ENCODE results near the gene CHD9NB.

Gene CHD9NB

GRCh38 chr16:53007095-53007494 is 45.6 kb downstream of the CHD9NB start:
- Histone ChIP-seq H2BK120ac (ENCODE audit: low read depth, low read length) (no peak overlapping the region), H3K9ac (ENCODE audit: low read length) (no peak overlapping the region), H3K23ac (ENCODE audit: low read length) (no peak overlapping the region), H3K4ac (ENCODE audit: low read depth, low read length) (no peak overlapping the region), H2BK15ac (replicated peaks; ENCODE audit: low read depth) (no peak overlapping the region), H3K56ac (ENCODE audit: low read length) (no peak overlapping the region), H2BK5ac (ENCODE audit: low read length) (no peak overlapping the region), H3K79me2 (ENCODE audit: control insufficient read depth, insufficient read depth, low read length) (no peaks in the 10 kb centered on the region), H3K18ac (ENCODE audit: low read length) (no peak overlapping the region), H3K36me3 (ENCODE audit: control insufficient read depth, insufficient read depth, low read length) (no peaks in the 10 kb centered on the region), H3K4me1 (ENCODE audit: control insufficient read depth, low read depth, low read length) (no peaks in the 10 kb centered on the region), H4K5ac (ENCODE audit: low read length) (no peak overlapping the region), H3K27me3 (ENCODE audit: insufficient read depth, low read length, poor library complexity) (no peaks in the 10 kb centered on the region), H3K4me3 (ENCODE audit: low read length) (no peak overlapping the region), H4K8ac (ENCODE audit: low read depth, low read length) (no peak overlapping the region), H3K79me1 (ENCODE audit: low read length) (no peaks in the 10 kb centered on the region), H3K27ac (ENCODE audit: low read depth, low read length) (no peak overlapping the region), H3K4me2 (ENCODE audit: low read length) (no peak overlapping the region), H2AK5ac (ENCODE audit: low read length) (no peak overlapping the region)
- DNase-seq = peak; percentile 10
- no CpG with 5 or more reads among the region's 1 CpG for WGBS (ENCODE audit: extremely low coverage, insufficient coverage, low lambda C conversion rate)

GRCh38 chr16:52997922-52998321 is 54.8 kb downstream of the CHD9NB start:
- H2BK5ac ChIP-seq (ENCODE audit: low read length) = no peak overlapping the region
- H2BK15ac ChIP-seq (replicated peaks; ENCODE audit: low read depth) = no peak overlapping the region
- H3K18ac ChIP-seq (ENCODE audit: low read length) = no peak overlapping the region
- no peaks in the 10 kb centered on the region for H3K79me1 ChIP-seq (ENCODE audit: low read length)
- no peak for DNase-seq
- H3K27ac ChIP-seq (ENCODE audit: low read depth, low read length) = no peak overlapping the region
- H2BK120ac ChIP-seq (ENCODE audit: low read depth, low read length) = no peak overlapping the region
- H2AK5ac ChIP-seq (ENCODE audit: low read length) = no peak overlapping the region
- no peak overlapping the region for H3K4ac ChIP-seq (ENCODE audit: low read depth, low read length)
- no peaks in the 10 kb centered on the region for H3K27me3 ChIP-seq (ENCODE audit: insufficient read depth, low read length, poor library complexity)
- no CpG with 5 or more reads among the region's 1 CpG for WGBS (ENCODE audit: extremely low coverage, insufficient coverage, low lambda C conversion rate)
- no peak overlapping the region for H4K5ac ChIP-seq (ENCODE audit: low read length)
- H3K4me3 ChIP-seq (ENCODE audit: low read length) = no peak overlapping the region
- H3K23ac ChIP-seq (ENCODE audit: low read length) = no peak overlapping the region
- H3K56ac ChIP-seq (ENCODE audit: low read length) = no peak overlapping the region
- H4K8ac ChIP-seq (ENCODE audit: low read depth, low read length) = no peak overlapping the region
- H3K4me2 ChIP-seq (ENCODE audit: low read length) = no peak overlapping the region
- H3K79me2 ChIP-seq (ENCODE audit: control insufficient read depth, insufficient read depth, low read length) = no peaks in the 10 kb centered on the region
- H3K9ac ChIP-seq (ENCODE audit: low read length) = no peak overlapping the region
- no peaks in the 10 kb centered on the region for H3K4me1 ChIP-seq (ENCODE audit: control insufficient read depth, low read depth, low read length)
- H3K36me3 ChIP-seq (ENCODE audit: control insufficient read depth, insufficient read depth, low read length) = no peaks in the 10 kb centered on the region

- no peak overlapping the region for H2BK15ac ChIP-seq (replicated peaks; ENCODE audit: low read depth)
- H3K4me1 ChIP-seq (ENCODE audit: control insufficient read depth, low read depth, low read length) = no peaks in the 10 kb centered on the region
- H4K8ac ChIP-seq (ENCODE audit: low read depth, low read length) = no peak overlapping the region
- H3K4me2 ChIP-seq (ENCODE audit: low read length) = no peak overlapping the region
- H3K36me3 ChIP-seq (ENCODE audit: control insufficient read depth, insufficient read depth, low read length) = no peaks in the 10 kb centered on the region
- H4K5ac ChIP-seq (ENCODE audit: low read length) = no peak overlapping the region
- no peak overlapping the region for H3K4me3 ChIP-seq (ENCODE audit: low read length)
- H2AK5ac ChIP-seq (ENCODE audit: low read length) = no peak overlapping the region
- no peak overlapping the region for H3K9ac ChIP-seq (ENCODE audit: low read length)
- H2BK120ac ChIP-seq (ENCODE audit: low read depth, low read length) = no peak overlapping the region
- H3K23ac ChIP-seq (ENCODE audit: low read length) = no peak overlapping the region
- H3K79me1 ChIP-seq (ENCODE audit: low read length) = no peaks in the 10 kb centered on the region
- no peak overlapping the region for H3K18ac ChIP-seq (ENCODE audit: low read length)
- H3K79me2 ChIP-seq (ENCODE audit: control insufficient read depth, insufficient read depth, low read length) = no peaks in the 10 kb centered on the region
- DNase-seq = no peak
- no peak overlapping the region for H3K56ac ChIP-seq (ENCODE audit: low read length)
- H3K27me3 ChIP-seq (ENCODE audit: insufficient read depth, low read length, poor library complexity) = no peaks in the 10 kb centered on the region
- WGBS (ENCODE audit: extremely low coverage, insufficient coverage, low lambda C conversion rate) = no CpG with 5 or more reads among the region's 5 CpGs
- no peak overlapping the region for H3K27ac ChIP-seq (ENCODE audit: low read depth, low read length)
- no peak overlapping the region for H3K4ac ChIP-seq (ENCODE audit: low read depth, low read length)
- no peak overlapping the region for H2BK5ac ChIP-seq (ENCODE audit: low read length)
These were observed 57.8 kb downstream of the CHD9NB start for GRCh38 chr16:52994942-52995341.

GRCh38 chr16:52993179-52993578 is 59.5 kb downstream of the CHD9NB start:
- Histone ChIP-seq H3K4me2 (ENCODE audit: low read length) (no peak overlapping the region), H3K79me1 (ENCODE audit: low read length) (no peaks in the 10 kb centered on the region), H2BK15ac (replicated peaks; ENCODE audit: low read depth) (no peak overlapping the region), H3K27ac (ENCODE audit: low read depth, low read length) (no peak overlapping the region), H4K8ac (ENCODE audit: low read depth, low read length) (no peak overlapping the region), H3K9ac (ENCODE audit: low read length) (no peak overlapping the region), H4K5ac (ENCODE audit: low read length) (no peak overlapping the region), H3K4me1 (ENCODE audit: control insufficient read depth, low read depth, low read length) (no peaks in the 10 kb centered on the region), H3K36me3 (ENCODE audit: control insufficient read depth, insufficient read depth, low read length) (no peaks in the 10 kb centered on the region), H3K27me3 (ENCODE audit: insufficient read depth, low read length, poor library complexity) (no peaks in the 10 kb centered on the region), H3K4ac (ENCODE audit: low read depth, low read length) (no peak overlapping the region), H2BK120ac (ENCODE audit: low read depth, low read length) (no peak overlapping the region), H2BK5ac (ENCODE audit: low read length) (no peak overlapping the region), H3K56ac (ENCODE audit: low read length) (no peak overlapping the region), H3K18ac (ENCODE audit: low read length) (no peak overlapping the region), H2AK5ac (ENCODE audit: low read length) (no peak overlapping the region), H3K79me2 (ENCODE audit: control insufficient read depth, insufficient read depth, low read length) (no peaks in the 10 kb centered on the region), H3K23ac (ENCODE audit: low read length) (no peak overlapping the region), H3K4me3 (ENCODE audit: low read length) (no peak overlapping the region)
- DNase-seq = peak; percentile 12
- WGBS (ENCODE audit: extremely low coverage, insufficient coverage, low lambda C conversion rate) = no CpG with 5 or more reads among the region's 3 CpGs

- Histone ChIP-seq H3K79me1 (ENCODE audit: low read length) (no peaks in the 10 kb centered on the region), H2BK120ac (ENCODE audit: low read depth, low read length) (no peak overlapping the region), H4K5ac (ENCODE audit: low read length) (no peak overlapping the region), H3K56ac (ENCODE audit: low read length) (no peak overlapping the region), H3K4me1 (ENCODE audit: control insufficient read depth, low read depth, low read length) (no peaks in the 10 kb centered on the region), H3K27me3 (ENCODE audit: insufficient read depth, low read length, poor library complexity) (no peaks in the 10 kb centered on the region), H3K27ac (ENCODE audit: low read depth, low read length) (no peak overlapping the region), H3K79me2 (ENCODE audit: control insufficient read depth, insufficient read depth, low read length) (no peaks in the 10 kb centered on the region), H2BK15ac (replicated peaks; ENCODE audit: low read depth) (no peak overlapping the region), H3K4me3 (ENCODE audit: low read length) (no peak overlapping the region), H3K36me3 (ENCODE audit: control insufficient read depth, insufficient read depth, low read length) (no peaks in the 10 kb centered on the region), H3K23ac (ENCODE audit: low read length) (no peak overlapping the region), H3K4me2 (ENCODE audit: low read length) (no peak overlapping the region), H3K18ac (ENCODE audit: low read length) (no peak overlapping the region), H2BK5ac (ENCODE audit: low read length) (no peak overlapping the region), H3K4ac (ENCODE audit: low read depth, low read length) (no peak overlapping the region), H2AK5ac (ENCODE audit: low read length) (no peak overlapping the region), H3K9ac (ENCODE audit: low read length) (no peak overlapping the region), H4K8ac (ENCODE audit: low read depth, low read length) (no peak overlapping the region)
- no peak for DNase-seq
- WGBS (ENCODE audit: extremely low coverage, insufficient coverage, low lambda C conversion rate) = no CpG with 5 or more reads among the region's 1 CpG
These were observed 61.1 kb downstream of the CHD9NB start for GRCh38 chr16:52991572-52991971.

All from mesendoderm (in vitro differentiated cells).